Activated CD8-positive, alpha-beta T cell treated with anti-CD3 and anti-CD28 coated beads, Interleukin-2, amount 10 ng/mL, durations not matched to agents 7 days and 5 days (primary cell): ENCODE data around the gene ATIC. TPM values are rescaled to one million over a fixed set of nuclear protein-coding genes. Genes with fewer than 3 reads are reported as not detected.

ENCODE experiments used
- ATAC-seq: fragments of 150-1000 bp; cut with Tn5 transposase; one replicate; pipeline ENCODE4 v1.10.0; 2021; ENCODE audit warnings: moderate library complexity
- CTCF ChIA-PET: fragments of 350-600 bp; sonication (Branson Sonifier 250); formaldehyde crosslinking; loops from one replicate; lab custom pipeline; 2021; ENCODE audit warnings: antibody characterized with exemption; lab: Charles Lee
- POLR2A ChIA-PET: fragments of 350-600 bp; sonication (Branson Sonifier 250); formaldehyde crosslinking; loops from one replicate; lab custom pipeline; 2021; ENCODE audit warnings: antibody characterized with exemption; lab: Charles Lee
- DNase-seq: peaks from one replicate; pipeline ENCODE4 v3.0.0-alpha.2; 2020
- H3K27ac Mint-ChIP-seq: one replicate; pipeline ENCODE4 v1.8.0; 2021; ENCODE audit warnings: mild to moderate bottlenecking, mixed read lengths
- H3K27me3 Mint-ChIP-seq: one replicate; pipeline ENCODE4 v1.8.0; 2021; ENCODE audit warnings: low read depth, mixed read lengths
- H3K36me3 Mint-ChIP-seq: one replicate; pipeline ENCODE4 v1.8.0; 2021; ENCODE audit warnings: low read depth, mixed read lengths
- H3K4me1 Mint-ChIP-seq: one replicate; pipeline ENCODE4 v1.8.0; 2021; ENCODE audit warnings: low read depth, mixed read lengths
- H3K4me3 Mint-ChIP-seq: one replicate; pipeline ENCODE4 v1.8.0; 2021; ENCODE audit warnings: mild to moderate bottlenecking, mixed read lengths
- H3K9me3 Mint-ChIP-seq: one replicate; pipeline ENCODE4 v1.8.0; 2022; ENCODE audit warnings: mixed read lengths; ENCODE audit not compliant: insufficient read depth
- total RNA-seq, 2 experiments: library from RNA; stranded (reverse); gene quantifications; one replicate each; pipeline ENCODE4 v1.2.3, GENCODE V29; 2021

ATIC gene
- total RNA-seq, 2 experiments from 2014 or later, result 170 to 182 TPM

DNA sequence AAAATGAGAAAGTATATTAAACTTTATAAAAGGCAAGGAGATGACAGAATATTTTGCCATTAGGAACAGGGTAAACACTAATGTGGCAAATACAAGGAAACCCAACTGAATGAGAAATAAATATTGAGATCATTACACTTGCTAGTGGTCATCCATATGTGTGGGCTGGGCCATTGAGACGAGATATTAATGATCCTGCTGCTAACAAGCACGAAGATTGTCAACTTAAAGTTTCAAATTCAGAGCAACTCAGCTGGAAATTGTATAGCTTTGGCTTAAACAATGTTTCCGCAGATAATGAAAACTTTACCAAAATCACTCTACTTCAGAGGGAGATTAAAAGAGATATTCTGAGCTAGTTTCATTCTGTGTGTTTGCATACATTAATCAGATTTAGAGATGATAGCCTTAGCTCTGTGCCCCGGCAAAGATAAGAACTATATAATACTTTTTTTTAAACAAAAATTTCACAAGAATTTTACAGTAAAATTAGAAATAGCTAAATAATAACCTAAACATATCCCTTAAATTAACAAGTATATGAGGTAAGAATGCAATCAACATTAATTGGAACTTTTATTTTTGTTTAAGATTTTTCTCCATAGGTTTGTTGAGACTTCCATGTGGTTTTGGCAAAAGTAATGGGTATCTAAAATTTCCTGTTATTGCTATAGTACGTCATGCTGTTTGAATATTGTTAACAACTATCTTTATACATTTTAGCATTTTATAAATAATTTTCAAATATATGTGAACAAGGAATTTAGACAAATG, 84.0 kb downstream of the ATIC start:
- no peak for DNase-seq
- Mint-ChIP-seq H3K27ac (no peak overlapping the region), H3K4me1 (no peaks in the 10 kb centered on the region), H3K27me3 (peaks cover 2% of the 10 kb centered on the region), H3K4me3 (no peak overlapping the region), H3K36me3 (no peaks in the 10 kb centered on the region), H3K9me3 (no peaks in the 10 kb centered on the region)
- POLR2A ChIA-PET, result interaction anchor here (0.7 kb wide), 1 partner anchor 84 kb away, joined by 4 read pairs; the partner anchor contains the start of gene ATIC
- CTCF ChIA-PET, result no interaction called here
- no peak for ATAC-seq

GRCh38 chr2:215396595-215397313, 84.9 kb downstream of the ATIC start:
- Mint-ChIP-seq H3K27ac (no peak overlapping the region), H3K36me3 (no peaks in the 10 kb centered on the region), H3K4me3 (no peak overlapping the region), H3K27me3 (peaks cover 2% of the 10 kb centered on the region), H3K9me3 (no peaks in the 10 kb centered on the region), H3K4me1 (peaks cover 5% of the 10 kb centered on the region)
- no peak for DNase-seq
- ChIA-PET CTCF (no interaction called here), POLR2A (interaction anchor here (0.6 to 0.7 kb wide), 2 partner anchors 85 to 142 kb away, joined by 3 to 4 read pairs; partner anchors contain the start of gene ATIC)
- ATAC-seq, result no peak

GRCh38 chr2:215397632-215398341, 85.9 kb downstream of the ATIC start:
- peaks cover 5% of the 10 kb centered on the region for H3K4me1 Mint-ChIP-seq
- no peak overlapping the region for H3K27ac Mint-ChIP-seq
- CTCF ChIA-PET, result no interaction called here
- POLR2A ChIA-PET, result no interaction called here
- no peaks in the 10 kb centered on the region for H3K9me3 Mint-ChIP-seq
- peaks cover 2% of the 10 kb centered on the region for H3K27me3 Mint-ChIP-seq
- no peaks in the 10 kb centered on the region for H3K36me3 Mint-ChIP-seq
- DNase-seq (no peak), ATAC-seq (no peak)
- no peak overlapping the region for H3K4me3 Mint-ChIP-seq

DNA sequence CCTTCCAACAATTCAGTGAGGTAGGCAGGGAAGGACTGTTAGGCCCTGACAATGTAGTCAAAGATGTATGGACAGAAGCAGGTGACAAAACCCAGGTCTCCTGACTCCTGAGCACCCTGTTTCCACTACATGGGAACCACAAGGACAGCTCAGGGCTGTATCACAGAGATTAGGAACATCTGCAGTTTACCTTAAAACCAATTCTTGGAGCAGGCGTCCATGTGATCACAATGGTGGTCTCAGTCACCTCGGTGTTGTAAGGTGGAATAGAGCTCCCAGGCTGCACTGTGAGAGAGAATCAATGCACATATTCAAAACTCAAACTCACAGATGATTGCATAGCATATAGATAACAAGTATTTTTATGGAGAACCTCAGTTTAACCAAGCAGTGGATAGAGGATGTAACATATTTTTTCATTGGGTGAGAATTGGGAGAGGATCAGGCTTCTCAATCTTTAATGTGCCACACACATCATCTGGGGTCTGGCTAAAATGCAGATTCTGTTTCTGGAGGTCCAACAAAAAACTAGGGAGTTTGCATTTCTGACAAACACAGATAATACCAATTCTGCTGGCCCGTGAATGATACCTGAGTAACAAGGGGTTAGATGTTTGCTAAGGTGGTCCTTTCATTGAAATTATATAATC, 87.3 kb downstream of the ATIC start:
- no peak for ATAC-seq
- no peak overlapping the region for H3K27ac Mint-ChIP-seq
- POLR2A ChIA-PET, result no interaction called here

More for the DNA sequence above, 87.3 kb downstream of the ATIC start:
- no peaks in the 10 kb centered on the region for H3K9me3 Mint-ChIP-seq
- no peaks in the 10 kb centered on the region for H3K36me3 Mint-ChIP-seq
- CTCF ChIA-PET, result no interaction called here
- H3K4me1 Mint-ChIP-seq, result peaks cover 5% of the 10 kb centered on the region
- H3K27me3 Mint-ChIP-seq, result peaks cover 2% of the 10 kb centered on the region
- DNase-seq, result no peak
- H3K4me3 Mint-ChIP-seq, result no peak overlapping the region

Other genes starting within 250 kb of the ATIC start
- not detected for gene ABCA12, start 173.4 kb upstream of the ATIC start, total RNA-seq
- gene FN1, start 124.0 kb downstream of the ATIC start, total RNA-seq, result under 1 TPM in 1 of 2 experiments, not detected in 1; 0.21 TPM